A673 (cell line): ENCODE measurements around the gene JAG2.

Experiments used
- CTCF ChIP-seq: fragments of 300-800, 200-600 bp; sonication (generic); conservative IDR thresholded peaks from 2 replicates; pipeline ENCODE4 v1.5.1; 2017; ENCODE audit warnings: low read depth, mild to moderate bottlenecking, antibody characterized with exemption, low read length, moderate library complexity, mixed read lengths
- EZH2 ChIP-seq: fragments of 200-600 bp; sonication (generic); IDR thresholded peaks from 2 replicates; pipeline ENCODE4 v1.6.1; 2017; ENCODE audit warnings: borderline replicate concordance, low read depth, mild to moderate bottlenecking, mixed read lengths, antibody characterized with exemption, low read length; ENCODE audit not compliant: poor library complexity, severe bottlenecking

DNA sequence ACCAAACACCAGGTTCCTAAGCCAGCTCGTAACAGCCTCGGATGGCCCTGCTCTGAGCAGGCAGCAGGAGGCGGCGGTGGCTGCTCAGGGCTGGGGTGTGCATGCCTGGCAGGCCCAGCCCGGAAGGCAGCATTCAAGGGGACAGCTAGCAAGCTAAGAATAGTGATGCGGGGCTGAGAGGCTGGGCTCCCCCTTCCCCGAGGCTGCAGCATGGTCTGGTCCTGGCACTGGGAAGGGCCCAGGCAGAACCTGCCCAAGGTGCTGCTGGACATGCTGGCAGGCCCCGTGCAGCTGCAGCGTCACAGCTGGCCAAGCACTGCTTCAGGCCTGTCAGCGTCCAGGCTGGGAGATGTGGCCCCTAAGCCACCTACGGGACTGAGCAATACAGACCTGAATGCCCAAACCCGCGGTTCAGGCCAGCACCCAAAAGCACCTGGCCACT, 38.9 kb upstream of the JAG2 start:
- no peak; the same call in 1 of the 2 replicates for TF ChIP-seq CTCF
- TF ChIP-seq EZH2 = no peak
